GM13976 (cell line): ENCODE data around the gene SRXN1.
A peak's percentile ranks its signal among the peaks of the same experiment; 100 is the strongest.

Experiments used
- DNase-seq: peaks from one replicate; pipeline ENCODE4 v3.0.0; 2012; ENCODE audit warnings: low spot score
- CTCF ChIP-seq: IDR thresholded peaks from 2 replicates; pipeline ENCODE4 v1.5.1; 2012; ENCODE audit warnings: borderline replicate concordance, mild to moderate bottlenecking; ENCODE audit not compliant: insufficient read depth; ENCODE audit errors: extremely low read depth, missing control alignments, control extremely low read depth
- in situ Hi-C: fragments of 300-500 bp; cut with MboI; formaldehyde crosslinking; loops from one replicate; pipeline ENCODE4 v1.12.0; 2022; ENCODE audit warnings: low sequenced_read_pairs, mixed read lengths, inconsistent platforms; ENCODE audit not compliant: unreplicated experiment

Gene SRXN1

GRCh38 chr20:618980-619379 lies 34.0 kb downstream of the SRXN1 start:
- no peak for TF ChIP-seq CTCF
- no peak for DNase-seq
- in situ Hi-C loops: no loop called here

- in situ Hi-C loops: no loop called here
- no peak for TF ChIP-seq CTCF
Observed at GRCh38 chr20:617934-618690, 34.9 kb downstream of the SRXN1 start.

GRCh38 chr20:615514-615913 lies 37.5 kb downstream of the SRXN1 start:
- no peak for TF ChIP-seq CTCF
- in situ Hi-C loops: no loop called here
- no peak for DNase-seq

More at GRCh38 chr20:617934-618690, 34.9 kb downstream of the SRXN1 start:
- no peak for DNase-seq

- no peak for TF ChIP-seq CTCF
- no peak for DNase-seq
- in situ Hi-C loops: no loop called here
Observed at GRCh38 chr20:611843-612185, 41.2 kb downstream of the SRXN1 start.

GRCh38 chr20:611047-611842 lies 41.8 kb downstream of the SRXN1 start:
- DNase-seq: no peak
- in situ Hi-C loops: no loop called here
- no peak for TF ChIP-seq CTCF

- DNase-seq: peak; percentile 86
- no peak for TF ChIP-seq CTCF
- in situ Hi-C loops: no loop called here
Observed at GRCh38 chr20:610130-611046, 42.6 kb downstream of the SRXN1 start, which contains the start of gene TCF15. Gene TCF15, minus strand, starts transcription at chr20:610309. Its CDS starts 72 bp downstream, at chr20:610237.
